ENCODE results near the gene CDC7.
"Not testable (repeated sequence)": the region's sequence is repeated elsewhere in the genome, so short reads cannot be mapped to it uniquely, and the experiment has no call there.

CDC7 gene

GRCh38 chr1:91500756-91501522 is at the start of gene CDC7:
Gene CDC7 (plus strand): TSS chr1:91500851. CDS start chr1:91501717, 866 bp downstream.
- H3K4me3 Mint-ChIP-seq, result no peak within 1 kb of the TSS
- DNase-seq (ENCODE audit: low spot score), result peak; percentile 88
- H3K9me3 Mint-ChIP-seq, result no peaks in the 10 kb centered on the region
- H3K27ac Mint-ChIP-seq, result no peak within 1 kb of the TSS
- no peaks in the 10 kb centered on the region for H3K27me3 Mint-ChIP-seq (ENCODE audit: low read depth)
- H3K4me1 Mint-ChIP-seq (ENCODE audit: low read depth), result peaks cover 29% of the 10 kb centered on the region
- peaks cover 15% of the 10 kb centered on the region for H3K36me3 Mint-ChIP-seq (ENCODE audit: low read depth)

DNA sequence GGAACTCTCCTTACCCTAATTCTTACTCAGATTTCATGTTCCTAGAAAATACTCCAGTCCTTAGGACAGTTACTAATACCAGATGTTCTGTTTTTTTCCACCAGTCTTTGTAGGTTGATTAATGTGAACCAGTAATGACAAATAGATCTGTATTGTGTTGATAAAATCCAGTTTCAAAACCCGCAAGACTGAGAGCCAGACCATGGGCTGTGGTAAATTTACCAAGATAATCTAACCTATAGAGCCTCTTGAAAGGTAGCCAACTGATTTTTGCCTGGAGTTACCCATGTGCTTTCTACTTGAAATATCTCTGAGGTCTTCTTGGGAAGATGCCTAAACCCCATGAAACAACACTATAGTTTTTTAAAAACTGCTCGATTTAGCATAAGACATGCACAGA is 46.5 kb upstream of the CDC7 start:
- no peak overlapping the region for H3K4me3 Mint-ChIP-seq
- no peak overlapping the region for H3K27ac Mint-ChIP-seq
- H3K9me3 Mint-ChIP-seq, result no peaks in the 10 kb centered on the region
- no peak for DNase-seq (ENCODE audit: low spot score)
- H3K36me3 Mint-ChIP-seq (ENCODE audit: low read depth), result no peaks in the 10 kb centered on the region
- no peaks in the 10 kb centered on the region for H3K4me1 Mint-ChIP-seq (ENCODE audit: low read depth)
- H3K27me3 Mint-ChIP-seq (ENCODE audit: low read depth), result peaks cover 5% of the 10 kb centered on the region

DNA sequence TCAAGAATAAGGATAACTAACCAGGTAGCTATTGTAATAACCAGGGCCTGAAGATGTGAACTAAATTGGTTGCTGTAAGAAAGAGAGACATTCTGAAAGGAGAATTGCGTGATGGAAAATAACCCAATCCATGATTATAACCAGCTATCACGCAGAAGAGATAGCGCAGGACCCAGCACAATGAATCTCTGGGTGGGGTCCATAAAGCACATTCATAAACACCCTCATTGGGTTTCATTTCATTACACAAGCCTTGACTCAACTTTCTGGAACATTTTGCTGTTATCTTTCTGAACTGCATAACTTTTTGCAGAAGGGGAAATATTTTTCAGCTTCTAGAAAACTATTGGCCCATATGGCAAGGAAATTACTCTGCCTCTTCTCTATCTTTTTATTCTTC is 45.3 kb upstream of the CDC7 start:
- Mint-ChIP-seq H3K27me3 (ENCODE audit: low read depth) (peaks cover 5% of the 10 kb centered on the region), H3K27ac (no peak overlapping the region), H3K36me3 (ENCODE audit: low read depth) (no peaks in the 10 kb centered on the region), H3K4me1 (ENCODE audit: low read depth) (no peaks in the 10 kb centered on the region), H3K4me3 (no peak overlapping the region), H3K9me3 (no peaks in the 10 kb centered on the region)
- no peak for DNase-seq (ENCODE audit: low spot score)

DNA sequence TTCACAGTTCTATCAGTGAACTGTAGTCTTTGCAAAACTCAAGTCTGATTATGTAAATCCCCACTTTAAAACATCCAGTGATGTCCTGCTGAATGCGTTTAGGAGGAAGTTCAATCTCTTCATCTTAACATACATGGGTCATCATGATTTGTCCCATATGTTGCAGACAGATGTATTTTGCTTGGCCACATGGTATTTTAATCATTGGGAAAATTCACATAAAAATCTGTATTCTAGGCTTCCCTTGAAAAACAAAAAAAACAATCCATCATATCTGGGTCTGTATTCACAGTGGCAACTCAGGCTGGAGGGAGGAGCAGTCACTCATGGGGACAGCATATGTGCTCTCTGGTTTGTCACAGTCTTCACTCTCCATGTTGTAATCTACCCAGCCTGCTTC is 44.8 kb upstream of the CDC7 start:
- no peak for DNase-seq (ENCODE audit: low spot score)
- no peak overlapping the region for H3K4me3 Mint-ChIP-seq

GRCh38 chr1:91465350-91465749 is 35.3 kb upstream of the CDC7 start:
- DNase-seq (ENCODE audit: low spot score); H3K4me3 Mint-ChIP-seq; H3K36me3 Mint-ChIP-seq (ENCODE audit: low read depth); H3K27ac Mint-ChIP-seq; H3K4me1 Mint-ChIP-seq (ENCODE audit: low read depth); H3K27me3 Mint-ChIP-seq (ENCODE audit: low read depth): not testable (repeated sequence)
- H3K9me3 Mint-ChIP-seq, result peaks cover 20% of the 10 kb centered on the region

More for the DNA sequence above, 44.8 kb upstream of the CDC7 start:
- no peaks in the 10 kb centered on the region for H3K4me1 Mint-ChIP-seq (ENCODE audit: low read depth)
- no peaks in the 10 kb centered on the region for H3K36me3 Mint-ChIP-seq (ENCODE audit: low read depth)
- H3K27me3 Mint-ChIP-seq (ENCODE audit: low read depth), result peaks cover 5% of the 10 kb centered on the region
- H3K27ac Mint-ChIP-seq, result no peak overlapping the region
- H3K9me3 Mint-ChIP-seq, result no peaks in the 10 kb centered on the region

- Mint-ChIP-seq H3K27ac (no peak overlapping the region), H3K9me3 (no peaks in the 10 kb centered on the region), H3K27me3 (ENCODE audit: low read depth) (peaks cover 5% of the 10 kb centered on the region), H3K4me3 (no peak overlapping the region), H3K4me1 (ENCODE audit: low read depth) (no peaks in the 10 kb centered on the region), H3K36me3 (ENCODE audit: low read depth) (no peaks in the 10 kb centered on the region)
- no peak for DNase-seq (ENCODE audit: low spot score)
These were observed 24.0 kb upstream of the CDC7 start for GRCh38 chr1:91476533-91477217.

- peaks cover 11% of the 10 kb centered on the region for H3K27me3 Mint-ChIP-seq (ENCODE audit: low read depth)
- H3K27ac Mint-ChIP-seq, result peak overlapping the region; percentile 5
- no peak for DNase-seq (ENCODE audit: low spot score)
- H3K4me1 Mint-ChIP-seq (ENCODE audit: low read depth), result peaks cover 5% of the 10 kb centered on the region
- H3K36me3 Mint-ChIP-seq (ENCODE audit: low read depth), result no peaks in the 10 kb centered on the region
- H3K9me3 Mint-ChIP-seq, result peaks cover 6% of the 10 kb centered on the region
- no peak overlapping the region for H3K4me3 Mint-ChIP-seq
These were observed 13.2 kb upstream of the CDC7 start for GRCh38 chr1:91487469-91487868.

DNA sequence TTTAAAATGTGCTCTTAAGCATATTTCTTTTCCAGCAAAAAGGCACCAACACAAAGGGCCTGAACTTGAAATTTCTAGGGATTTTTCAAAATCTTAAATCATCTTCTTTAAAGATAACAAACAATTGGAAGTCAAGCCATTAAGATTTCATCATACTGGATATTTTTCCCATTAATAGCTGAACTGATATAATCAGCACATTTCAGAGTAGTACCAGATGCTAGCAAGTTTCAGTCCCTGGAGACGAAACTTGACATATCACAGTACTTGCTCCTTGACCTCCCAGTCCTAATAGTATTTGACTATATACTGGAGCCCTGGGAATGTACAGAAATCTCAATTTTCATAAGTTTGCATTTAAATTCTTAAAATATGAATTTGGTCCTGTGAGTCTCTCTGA is 10.2 kb upstream of the CDC7 start:
- Mint-ChIP-seq H3K9me3 (peaks cover 3% of the 10 kb centered on the region), H3K36me3 (ENCODE audit: low read depth) (no peaks in the 10 kb centered on the region), H3K27ac (no peak overlapping the region), H3K4me3 (no peak overlapping the region), H3K4me1 (ENCODE audit: low read depth) (peaks cover 5% of the 10 kb centered on the region), H3K27me3 (ENCODE audit: low read depth) (peaks cover 11% of the 10 kb centered on the region)
- no peak for DNase-seq (ENCODE audit: low spot score)

DNA sequence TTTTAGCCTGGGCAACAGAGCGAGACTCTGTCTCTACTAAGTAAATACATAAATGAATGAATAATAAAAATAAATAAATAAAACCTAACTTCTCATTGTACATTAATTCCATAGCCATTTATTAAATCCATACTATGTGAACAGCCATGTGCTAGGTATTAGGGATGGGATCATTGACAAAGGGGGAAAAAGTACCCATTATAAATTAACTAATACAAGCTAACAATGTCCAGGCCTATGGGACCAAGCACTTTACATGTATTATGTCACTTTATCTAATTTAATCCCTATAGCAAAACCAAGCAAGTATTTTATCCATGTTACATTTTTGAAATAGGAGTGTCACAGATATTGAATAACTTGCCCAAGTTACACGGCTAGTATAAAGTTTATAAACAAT is 2.6 kb upstream of the CDC7 start:
- Mint-ChIP-seq H3K4me3 (no peak overlapping the region), H3K9me3 (no peaks in the 10 kb centered on the region), H3K4me1 (ENCODE audit: low read depth) (peaks cover 12% of the 10 kb centered on the region), H3K27me3 (ENCODE audit: low read depth) (no peaks in the 10 kb centered on the region), H3K27ac (no peak overlapping the region), H3K36me3 (ENCODE audit: low read depth) (peaks cover 9% of the 10 kb centered on the region)
- DNase-seq (ENCODE audit: low spot score), result no peak

DNA sequence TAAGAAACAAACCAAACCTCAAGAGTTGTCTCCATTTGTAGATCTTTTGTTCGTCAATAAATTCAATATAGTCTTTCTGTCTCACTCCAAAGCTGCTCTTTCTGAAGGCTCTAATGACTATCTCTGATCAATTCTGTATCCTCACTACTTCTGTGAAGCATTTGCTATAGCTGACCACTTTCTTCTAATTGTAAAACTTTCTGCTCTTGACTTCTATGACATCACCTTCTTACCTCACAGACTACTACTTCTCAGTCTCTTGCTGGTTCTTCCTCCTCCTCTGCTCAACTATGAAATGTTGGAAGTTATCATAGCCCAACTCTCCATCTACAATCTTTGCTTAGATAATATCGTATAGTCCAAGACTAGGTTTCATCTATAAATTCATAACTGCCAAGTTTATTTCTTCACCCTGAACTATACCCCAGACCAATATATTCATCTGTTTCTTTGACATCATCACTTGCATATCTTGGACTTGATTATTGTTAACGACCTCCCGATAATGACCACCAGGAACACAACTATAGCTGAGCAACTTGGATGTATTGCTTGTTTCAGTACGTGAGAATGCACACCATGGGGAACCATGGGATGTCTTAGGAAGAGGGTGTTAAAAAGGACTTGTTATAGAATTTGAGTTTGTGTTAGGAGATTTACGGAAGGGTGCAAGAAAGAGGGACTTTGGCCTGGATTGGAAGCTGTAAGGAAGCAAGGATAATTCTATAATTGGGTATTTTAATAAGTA is 2.0 kb upstream of the CDC7 start:
- Mint-ChIP-seq H3K36me3 (ENCODE audit: low read depth) (peaks cover 9% of the 10 kb centered on the region), H3K9me3 (no peaks in the 10 kb centered on the region), H3K27me3 (ENCODE audit: low read depth) (no peaks in the 10 kb centered on the region), H3K4me3 (no peak overlapping the region), H3K27ac (no peak overlapping the region), H3K4me1 (ENCODE audit: low read depth) (peaks cover 12% of the 10 kb centered on the region)
- no peak for DNase-seq (ENCODE audit: low spot score)

DNA sequence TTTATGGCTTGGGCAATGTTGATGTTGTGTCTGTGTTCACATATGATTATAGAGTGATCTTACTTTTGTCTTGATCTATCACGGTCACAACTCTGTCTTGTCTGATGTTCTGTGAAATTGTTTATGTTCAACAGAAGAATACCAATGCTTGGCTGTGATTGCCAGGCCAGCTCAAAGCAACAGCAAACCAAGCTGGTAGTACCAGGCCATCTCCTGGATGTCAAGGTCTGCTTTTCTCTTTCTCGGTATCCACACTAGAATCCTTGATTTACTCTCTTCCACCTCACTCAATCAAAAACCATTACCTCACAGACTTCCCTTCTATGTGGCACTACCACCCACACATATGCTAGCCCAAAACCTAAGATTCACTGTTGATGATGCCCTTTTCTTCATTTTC is 1.3 kb upstream of the CDC7 start:
- no peak overlapping the region for H3K27ac Mint-ChIP-seq
- no peaks in the 10 kb centered on the region for H3K9me3 Mint-ChIP-seq
- DNase-seq (ENCODE audit: low spot score), result no peak
- peaks cover 9% of the 10 kb centered on the region for H3K36me3 Mint-ChIP-seq (ENCODE audit: low read depth)
- no peak overlapping the region for H3K4me3 Mint-ChIP-seq
- peaks cover 14% of the 10 kb centered on the region for H3K4me1 Mint-ChIP-seq (ENCODE audit: low read depth)
- no peaks in the 10 kb centered on the region for H3K27me3 Mint-ChIP-seq (ENCODE audit: low read depth)

DNA sequence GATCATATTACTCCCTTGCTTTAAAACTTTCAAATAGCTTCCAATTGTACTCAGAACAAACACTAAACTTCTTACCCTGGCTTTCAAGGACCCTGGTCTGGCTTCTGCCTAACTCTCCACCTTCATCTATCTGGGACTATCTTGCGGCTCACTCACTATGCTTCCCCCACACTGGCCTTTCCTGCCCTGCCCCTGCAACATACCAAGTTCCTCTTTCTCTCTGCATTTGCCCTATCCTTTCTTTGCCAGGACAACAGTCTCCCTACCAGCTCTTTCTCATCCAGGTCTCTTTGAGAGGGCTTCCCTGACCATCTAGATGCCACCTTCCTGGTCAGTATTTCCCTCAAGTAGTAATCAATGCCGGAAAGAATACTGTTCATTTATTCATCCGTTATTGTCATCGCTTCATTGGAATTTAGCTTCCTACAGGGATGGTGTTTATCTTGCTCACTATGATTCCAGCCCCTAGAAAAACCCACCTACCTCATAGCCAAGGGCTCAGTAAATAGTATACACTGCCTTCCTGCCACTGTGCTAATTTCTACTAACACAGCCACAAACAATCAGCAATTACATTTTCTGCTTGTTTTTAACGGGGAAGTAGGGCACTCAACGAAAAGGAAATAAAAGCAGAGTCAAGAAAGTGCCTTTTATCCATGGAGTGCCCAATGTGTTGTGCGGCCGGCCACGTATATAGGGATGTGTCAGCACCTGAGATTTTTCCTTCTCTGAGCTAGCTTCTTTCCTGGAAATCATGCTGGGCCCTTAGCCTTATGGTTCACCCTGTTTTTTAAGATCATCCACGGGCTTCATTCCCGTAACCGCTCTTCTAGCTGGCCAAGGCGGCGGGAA is 521 bp upstream of the CDC7 start:
- Mint-ChIP-seq H3K36me3 (ENCODE audit: low read depth) (peaks cover 14% of the 10 kb centered on the region), H3K9me3 (no peaks in the 10 kb centered on the region), H3K4me3 (no peak overlapping the region), H3K4me1 (ENCODE audit: low read depth) (peaks cover 22% of the 10 kb centered on the region), H3K27ac (no peak overlapping the region), H3K27me3 (ENCODE audit: low read depth) (no peaks in the 10 kb centered on the region)
- no peak for DNase-seq (ENCODE audit: low spot score)

DNA sequence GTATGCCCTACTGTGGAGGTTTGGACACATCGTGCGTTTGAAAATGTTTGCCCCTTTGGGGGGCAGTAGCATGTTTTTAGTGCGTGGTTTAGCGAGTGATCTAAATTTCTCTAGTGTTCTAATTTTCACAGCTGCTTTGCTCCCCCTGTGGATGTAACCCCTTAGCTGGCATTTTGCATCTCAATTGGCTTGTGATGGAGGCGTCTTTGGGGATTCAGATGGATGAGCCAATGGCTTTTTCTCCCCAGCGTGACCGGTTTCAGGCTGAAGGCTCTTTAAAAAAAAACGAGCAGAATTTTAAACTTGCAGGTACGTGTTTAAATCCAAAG is 836 bp downstream of the CDC7 start:
- DNase-seq (ENCODE audit: low spot score), result no peak
- Mint-ChIP-seq H3K9me3 (no peaks in the 10 kb centered on the region), H3K27ac (no peak overlapping the region), H3K27me3 (ENCODE audit: low read depth) (no peaks in the 10 kb centered on the region), H3K4me3 (no peak overlapping the region), H3K36me3 (ENCODE audit: low read depth) (peaks cover 15% of the 10 kb centered on the region), H3K4me1 (ENCODE audit: low read depth) (peaks cover 31% of the 10 kb centered on the region)

Measured in T-helper 2 cell treated with Interferon-gamma antibody and Interleukin-4, amounts not matched to agents 5 μg/mL and 100 μg/mL, for 36 hours (primary cell).